HG02610 (cell line): ENCODE measurements around the gene RAB4B.
"Not testable (repeated sequence)": the region's sequence is repeated elsewhere in the genome, so short reads cannot be mapped to it uniquely, and the experiment has no call there.

Experiments
- ATAC-seq: cut with Tn5 transposase; IDR thresholded peaks from one replicate; pipeline ENCODE4 v1.9.1; 2021; ENCODE audit warnings: mild to moderate bottlenecking, moderate library complexity; ENCODE audit not compliant: unreplicated experiment

Gene RAB4B

DNA sequence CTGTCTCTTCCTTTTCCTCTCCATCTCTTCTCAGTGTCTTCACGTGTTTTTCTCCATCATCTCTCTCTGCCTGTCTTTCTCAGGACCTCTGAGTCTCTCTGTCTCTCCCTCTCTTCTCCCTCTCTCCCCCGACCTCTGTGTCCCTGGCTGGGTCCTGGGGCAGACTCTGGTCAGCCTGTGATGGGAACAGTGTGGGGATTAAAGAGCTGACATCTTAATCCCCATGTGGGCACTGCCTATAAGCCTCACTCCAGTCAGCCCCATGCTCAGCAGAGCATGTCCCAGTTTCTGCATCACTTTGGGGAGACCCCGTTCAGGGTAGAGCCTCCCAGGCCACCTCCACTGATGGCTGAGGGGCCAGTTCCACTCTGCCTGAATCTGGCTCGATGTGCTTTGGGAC lies 37.2 kb downstream of the RAB4B start:
- ATAC-seq = no peak

DNA sequence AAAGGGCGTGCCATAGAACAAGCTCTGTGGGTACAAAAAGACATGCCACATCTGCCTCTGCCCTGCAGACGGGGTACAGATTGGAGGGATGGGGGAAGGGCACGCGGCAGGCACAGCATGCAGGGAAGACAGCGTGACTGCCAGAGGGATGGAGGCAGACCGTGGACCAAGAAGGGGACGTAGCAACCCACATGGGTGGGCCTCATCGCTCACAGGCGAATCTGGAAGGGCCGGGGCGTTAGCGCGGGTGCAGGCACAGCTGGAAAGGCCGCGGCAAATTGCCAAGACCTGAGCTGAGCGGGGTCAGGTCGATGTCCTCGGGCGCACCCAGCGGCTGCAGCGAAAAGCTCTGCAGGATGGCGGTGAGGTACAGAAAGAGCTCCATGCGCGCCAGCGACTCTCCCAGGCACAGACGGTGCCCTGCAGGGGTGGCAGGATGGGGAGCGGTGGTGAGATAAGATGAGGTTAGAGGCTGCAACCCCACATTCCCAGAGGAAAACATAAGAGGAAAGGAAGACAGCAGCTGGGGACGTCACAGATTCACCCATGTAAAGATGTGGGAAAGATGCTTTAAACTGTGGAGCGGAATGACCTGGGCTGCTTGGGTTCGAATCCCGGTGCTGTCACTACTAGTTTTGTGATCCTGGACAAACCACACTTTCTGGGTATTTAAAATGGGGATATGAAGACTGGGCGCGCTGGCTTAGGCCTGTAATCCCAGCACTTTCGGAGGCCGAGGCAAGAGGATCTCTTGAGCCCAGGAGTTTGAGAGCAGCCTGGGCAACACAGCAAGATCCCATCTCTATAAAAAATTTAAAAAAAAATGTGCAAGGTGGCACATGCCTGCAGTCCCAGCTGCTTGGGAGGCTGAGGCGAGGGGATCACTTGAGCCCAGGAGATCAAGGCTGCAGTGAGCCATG lies 40.7 kb downstream of the RAB4B start:
- peak; percentile 44 for ATAC-seq

DNA sequence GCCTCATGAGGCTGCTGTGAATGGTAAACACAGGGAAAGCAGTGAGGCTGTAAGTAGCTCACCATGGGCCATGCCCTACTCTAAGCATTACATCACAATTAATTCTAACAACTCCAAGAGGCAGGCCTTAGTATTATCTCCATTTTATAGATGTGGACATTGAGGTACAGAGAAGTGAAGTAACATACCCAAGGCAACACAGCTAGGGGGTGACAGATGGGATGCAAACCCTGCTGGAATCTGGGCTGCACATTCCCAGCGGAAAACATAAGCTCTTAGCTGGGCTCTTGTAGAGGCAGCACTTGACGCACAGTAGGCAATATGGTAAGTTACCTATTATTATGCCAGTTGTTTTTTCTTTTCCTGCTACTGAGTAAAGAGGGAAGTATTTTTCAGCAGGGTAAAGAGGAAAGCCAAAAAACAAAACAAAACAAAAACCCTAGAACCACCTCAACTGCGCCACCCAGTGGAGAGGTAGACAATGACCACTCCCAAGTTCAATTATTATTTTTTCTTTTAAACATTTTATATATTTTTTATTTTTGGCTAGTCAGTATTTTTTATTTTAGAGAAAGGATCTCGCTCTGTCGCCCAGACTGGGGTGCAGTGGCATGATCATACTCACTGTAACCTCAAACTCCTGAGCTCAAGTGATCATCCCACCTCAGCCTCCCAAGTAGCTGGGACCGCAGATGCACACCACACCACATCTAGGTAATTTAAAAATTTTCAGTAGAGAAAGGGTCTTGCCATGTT lies 41.6 kb downstream of the RAB4B start:
- not testable (repeated sequence) for ATAC-seq

- ATAC-seq = no peak
These were observed 44.1 kb downstream of the RAB4B start for GRCh38 chr19:40822161-40822560.

GRCh38 chr19:40822704-40823553 lies 44.9 kb downstream of the RAB4B start:
- ATAC-seq = not testable (repeated sequence)

DNA sequence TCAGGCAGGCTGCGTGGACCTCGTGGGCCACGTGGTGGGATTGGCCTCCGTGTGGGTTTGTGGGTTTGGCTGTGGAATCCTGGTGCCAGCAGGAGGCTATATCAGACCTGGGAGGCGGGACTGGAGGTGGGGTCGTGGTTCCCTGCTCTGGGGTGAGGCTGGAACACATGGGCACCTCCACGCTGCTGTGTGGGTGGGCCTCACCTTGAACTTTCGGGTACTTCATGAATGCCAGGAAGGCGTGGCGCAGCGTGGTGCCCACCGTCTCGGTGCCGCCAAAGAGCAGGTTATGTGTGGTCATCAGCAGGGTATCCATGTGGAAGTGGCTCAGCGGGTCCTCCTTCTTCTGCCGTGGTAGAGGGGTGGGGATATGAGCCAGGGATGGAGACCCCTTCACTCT lies 46.9 kb downstream of the RAB4B start:
- ATAC-seq = not testable (repeated sequence)

DNA sequence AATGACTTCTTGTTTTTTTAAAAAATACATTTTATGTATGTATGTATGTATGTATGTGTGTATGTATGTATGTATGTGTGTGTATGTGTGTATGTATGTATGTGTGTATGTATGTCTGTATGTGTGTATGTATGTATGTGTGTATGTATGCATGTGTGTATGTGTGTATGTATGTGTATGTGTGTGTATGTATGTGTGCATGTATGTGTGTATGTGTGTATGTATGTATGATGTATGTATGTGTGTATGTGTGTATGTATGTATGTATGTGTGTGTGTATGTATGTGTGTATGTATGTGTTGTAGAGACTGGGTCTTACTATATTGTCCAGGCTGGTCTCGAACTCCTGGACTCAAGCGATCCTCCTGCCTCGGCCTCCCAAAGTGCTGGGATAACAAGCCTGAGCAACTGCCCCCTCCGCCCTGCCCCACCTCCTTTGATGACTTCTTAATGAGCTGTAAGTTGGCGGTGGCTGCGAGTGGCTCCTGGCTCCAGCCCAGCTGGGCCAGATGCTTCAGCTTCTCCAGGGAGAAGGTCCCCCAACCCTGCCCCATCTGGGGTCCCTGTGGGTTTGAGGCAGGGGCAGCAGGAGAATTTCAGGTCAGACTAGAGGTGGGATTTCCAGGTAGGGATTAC lies 47.5 kb downstream of the RAB4B start:
- ATAC-seq = not testable (repeated sequence)

DNA sequence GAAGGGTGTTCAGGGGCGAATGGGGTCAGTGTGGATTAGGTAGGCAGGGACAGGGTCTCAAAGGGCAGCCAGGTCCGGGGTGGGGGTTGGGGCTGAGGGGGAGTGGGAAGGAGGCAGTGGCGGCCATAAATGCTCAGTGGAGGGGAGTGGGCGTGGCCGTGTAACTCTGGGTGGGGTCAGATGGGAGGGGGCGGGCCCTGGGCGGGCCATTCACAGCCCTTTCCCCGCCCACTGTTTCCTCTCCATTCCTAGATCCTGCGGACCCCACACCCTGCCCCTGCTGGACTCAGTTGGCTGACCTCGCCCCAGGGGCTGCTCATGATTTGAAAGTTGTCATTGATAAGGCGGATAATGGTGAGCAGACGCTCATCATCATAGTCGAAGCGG lies 48.3 kb downstream of the RAB4B start:
- ATAC-seq = not testable (repeated sequence)

DNA sequence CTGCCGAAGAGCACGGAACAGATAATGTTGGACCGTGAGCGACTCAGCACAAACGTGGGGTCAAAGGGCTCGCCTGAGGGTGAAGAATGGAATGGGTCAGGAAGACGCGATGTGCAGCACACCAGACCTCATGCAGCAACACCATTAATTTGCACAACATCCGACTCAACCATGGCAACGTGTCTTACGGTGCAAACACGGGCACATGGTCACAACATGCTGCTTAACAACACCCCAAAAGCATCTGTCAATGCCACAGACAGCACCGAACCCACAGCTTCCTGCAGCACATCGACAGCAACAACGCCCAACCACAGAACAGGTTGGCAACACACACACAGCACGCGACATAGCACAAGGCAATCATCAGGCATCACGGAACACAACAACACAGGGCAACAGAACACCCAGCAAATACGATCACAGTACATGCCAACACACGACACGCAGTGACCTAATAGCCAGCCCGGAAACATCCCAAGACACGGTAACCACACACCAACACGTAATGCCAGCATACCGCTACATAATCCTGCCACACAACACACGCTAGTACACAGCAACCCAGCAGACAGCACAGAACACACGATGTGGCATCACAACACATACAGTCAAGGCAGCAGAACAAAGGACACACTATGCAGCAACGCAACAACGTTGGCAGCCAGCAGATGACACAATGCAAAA lies 48.8 kb downstream of the RAB4B start:
- not testable (repeated sequence) for ATAC-seq

DNA sequence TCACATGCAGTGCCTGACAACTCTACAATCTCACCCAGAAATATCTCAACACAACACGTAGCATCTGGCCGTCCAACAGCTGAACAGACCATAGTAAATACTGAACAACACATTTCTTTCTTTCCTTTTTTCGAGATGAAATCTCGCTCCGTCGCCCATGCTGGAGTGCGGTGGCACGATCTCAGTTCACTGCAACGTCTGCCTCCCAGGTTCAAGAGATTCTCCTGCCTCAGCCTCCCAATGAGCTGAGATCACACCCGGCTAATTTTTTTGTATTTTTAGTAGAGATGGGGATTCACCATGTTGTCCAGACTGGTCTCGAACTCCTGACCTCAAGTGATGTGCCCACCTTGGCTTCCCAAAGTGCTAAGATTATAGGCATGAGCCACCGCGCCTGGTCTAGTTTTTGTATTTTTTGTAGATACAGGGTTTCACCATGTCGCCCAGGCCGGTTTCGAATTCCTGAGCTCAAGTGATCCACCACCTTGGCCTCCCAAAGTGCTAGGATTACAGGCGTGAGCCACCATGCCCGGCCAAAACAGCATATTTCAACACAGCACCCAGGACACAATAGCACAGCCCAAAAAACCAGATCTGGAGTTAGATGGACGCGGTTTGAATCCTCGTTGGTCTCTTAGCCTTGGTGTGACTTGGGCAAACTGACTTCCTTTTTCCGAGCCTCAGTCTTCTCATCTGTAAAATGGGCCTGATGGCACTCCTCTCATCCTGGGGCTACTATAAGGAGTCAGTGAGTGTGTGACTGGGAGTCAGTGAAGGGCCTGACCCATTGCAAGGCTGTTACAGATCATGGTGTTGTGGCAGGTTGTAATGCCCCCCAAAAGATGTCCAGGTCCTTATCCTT lies 49.6 kb downstream of the RAB4B start:
- no peak for ATAC-seq

DNA sequence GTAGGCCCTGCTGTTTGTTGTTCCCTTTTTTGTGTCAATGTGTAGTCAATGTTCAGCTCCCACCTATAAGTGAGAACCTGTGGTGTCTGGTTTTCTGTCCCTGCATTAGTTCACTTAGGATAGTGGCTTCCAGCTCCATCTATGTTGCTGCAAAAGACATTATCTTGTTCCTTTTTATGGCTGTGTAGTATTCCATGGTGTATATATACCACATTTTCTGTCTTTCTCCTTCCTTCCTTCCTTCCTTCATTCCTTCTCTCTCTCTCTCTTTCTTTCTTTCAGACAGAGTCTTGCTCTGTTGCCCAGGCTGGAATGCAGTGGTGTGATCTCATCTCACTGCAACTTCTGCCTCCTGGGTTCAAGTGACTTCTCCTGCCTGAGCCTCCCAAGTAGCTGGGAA lies 51.2 kb downstream of the RAB4B start:
- no peak for ATAC-seq

GRCh38 chr19:40830741-40831140 lies 52.7 kb downstream of the RAB4B start:
- not testable (repeated sequence) for ATAC-seq

DNA sequence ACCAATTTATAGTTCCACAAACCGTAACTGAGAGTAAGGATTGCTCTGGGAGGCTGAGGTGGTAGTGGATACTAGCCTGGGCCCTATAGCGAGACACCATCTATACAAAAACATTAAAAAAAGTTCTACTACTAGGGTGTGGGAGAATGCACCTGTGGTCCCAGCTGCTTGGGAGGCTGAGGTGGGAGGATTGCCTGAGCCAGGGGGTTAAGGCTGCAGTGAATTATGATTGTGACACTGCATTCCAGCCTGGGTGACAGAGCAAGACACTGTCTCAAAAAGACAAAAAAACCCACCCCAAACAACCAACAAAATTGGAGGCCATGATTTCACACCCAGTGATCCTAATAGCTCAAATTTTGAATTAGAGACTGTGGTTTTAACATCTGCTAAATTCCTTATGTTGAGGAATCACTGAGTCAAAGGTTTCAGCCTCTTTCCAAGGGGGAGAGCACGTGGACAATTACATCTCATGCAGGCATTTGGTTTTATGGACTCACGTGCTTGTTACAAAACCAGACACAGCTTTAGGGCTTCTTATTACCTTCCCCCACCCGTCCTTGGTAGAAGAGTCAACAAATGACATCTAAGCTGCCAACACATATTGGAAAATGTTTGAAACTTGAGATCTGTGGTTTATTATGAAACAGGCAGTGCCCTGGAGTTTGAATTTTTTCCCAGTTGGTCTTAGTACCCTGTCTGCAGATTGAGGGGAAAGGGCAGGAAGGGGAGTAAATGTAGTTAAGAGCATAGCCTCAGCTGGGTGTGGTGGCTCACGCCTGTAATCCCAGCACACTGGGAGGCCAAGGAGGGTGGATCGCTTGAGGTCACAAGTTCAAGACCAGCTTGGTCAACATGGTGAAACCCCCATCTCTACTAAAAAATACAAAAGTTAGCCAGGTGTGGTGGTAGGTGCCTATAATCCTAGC lies 53.7 kb downstream of the RAB4B start:
- no peak for ATAC-seq

GRCh38 chr19:40832431-40832790 lies 54.4 kb downstream of the RAB4B start:
- ATAC-seq = not testable (repeated sequence)

- not testable (repeated sequence) for ATAC-seq
These were observed 55.9 kb downstream of the RAB4B start for GRCh38 chr19:40833728-40834533.

DNA sequence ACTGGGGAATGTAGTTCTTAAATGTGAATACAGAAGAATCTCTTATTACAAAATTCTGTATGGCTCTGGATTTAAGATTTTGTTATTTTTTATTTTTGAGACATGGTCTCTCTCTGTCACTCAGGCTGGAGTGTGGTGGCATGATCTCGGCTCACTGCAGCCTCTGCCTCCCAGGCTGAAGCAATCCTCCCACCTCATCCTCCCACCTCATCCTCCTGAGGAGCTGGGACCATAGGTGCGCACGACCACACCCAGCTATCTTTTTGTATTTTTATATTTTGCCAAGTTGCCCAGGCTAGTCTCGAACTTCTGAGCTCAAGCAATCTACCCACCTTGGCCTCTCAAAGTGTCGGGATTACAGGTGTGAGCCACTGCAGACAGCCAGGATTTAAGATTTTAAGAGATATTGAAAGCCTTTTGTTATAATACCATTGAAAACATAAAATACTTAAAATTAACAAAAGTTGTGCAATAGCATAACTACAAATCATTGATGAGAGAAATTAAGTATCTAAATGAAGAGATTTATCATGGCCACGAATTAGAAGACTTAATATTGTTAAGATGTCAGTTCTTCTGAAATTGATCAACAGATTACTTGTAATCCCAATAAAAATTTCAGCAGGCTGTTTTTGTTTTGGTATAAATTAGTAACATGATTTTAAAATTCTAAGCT lies 58.8 kb downstream of the RAB4B start:
- ATAC-seq = no peak

DNA sequence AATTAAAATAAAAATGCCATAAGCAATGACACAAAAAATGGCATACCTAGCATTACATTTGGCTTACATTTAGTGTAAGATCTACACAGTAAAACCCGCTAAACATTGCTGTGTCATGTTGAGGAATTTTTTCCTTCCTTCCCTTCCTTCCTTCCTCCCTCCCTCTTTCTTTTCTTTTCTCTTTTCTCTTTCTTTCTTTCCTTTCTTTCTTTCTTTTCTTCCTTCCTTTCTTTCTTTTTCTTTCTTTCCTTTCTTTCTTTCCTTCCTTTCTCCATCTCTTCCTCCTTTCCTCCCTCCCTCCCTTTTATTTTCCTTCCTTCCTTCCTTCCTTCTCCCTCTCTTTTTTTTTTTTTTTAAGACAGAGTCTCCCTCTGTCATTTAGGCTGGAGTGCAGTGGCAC lies 60.4 kb downstream of the RAB4B start:
- ATAC-seq = not testable (repeated sequence)
